Superior temporal gyrus (tissue), 1 donor: ENCODE data around the gene PARG.
"Not testable (repeated sequence)": the region's sequence is repeated elsewhere in the genome, so short reads cannot be mapped to it uniquely, and the experiment has no call there.

Experiments used
- DNase-seq: peaks from one replicate; pipeline ENCODE4 v3.0.0-alpha.2; 2016; ENCODE audit errors: extremely low spot score

The PARG gene

GRCh38 chr10:49830846-49831245, 111.0 kb downstream of the PARG start:
- DNase-seq = no peak

- DNase-seq = no peak
Measured at GRCh38 chr10:49830016-49830415, 111.8 kb downstream of the PARG start.

GRCh38 chr10:49827297-49827696, 114.5 kb downstream of the PARG start:
- DNase-seq = no peak

- no peak for DNase-seq
Measured at GRCh38 chr10:49819234-49819958, 122.4 kb downstream of the PARG start.

- DNase-seq = no peak
Measured at GRCh38 chr10:49817845-49818244, 124.0 kb downstream of the PARG start.

GRCh38 chr10:49803988-49804387, 137.8 kb downstream of the PARG start:
- DNase-seq = no peak

- DNase-seq = no peak
Measured at GRCh38 chr10:49798275-49798674, 143.6 kb downstream of the PARG start.

- DNase-seq = no peak
Measured at GRCh38 chr10:49791100-49791499, 150.7 kb downstream of the PARG start.

- no peak for DNase-seq
Measured at GRCh38 chr10:49784681-49785080, 157.1 kb downstream of the PARG start.

GRCh38 chr10:49783645-49784044, 158.2 kb downstream of the PARG start:
- DNase-seq = no peak

- DNase-seq = no peak
Measured at GRCh38 chr10:49781247-49781646, 160.6 kb downstream of the PARG start.

- DNase-seq = no peak
Measured at GRCh38 chr10:49778197-49778596, 163.6 kb downstream of the PARG start.

- DNase-seq = no peak
Measured at GRCh38 chr10:49776851-49777250, 165.0 kb downstream of the PARG start.

- no peak for DNase-seq
Measured at GRCh38 chr10:49775014-49775413, 166.8 kb downstream of the PARG start.

GRCh38 chr10:49772944-49773343, 168.9 kb downstream of the PARG start:
- DNase-seq = not testable (repeated sequence)

- not testable (repeated sequence) for DNase-seq
Measured at GRCh38 chr10:49771046-49771445, 170.8 kb downstream of the PARG start.

GRCh38 chr10:49769692-49770091, 172.1 kb downstream of the PARG start:
- no peak for DNase-seq

- no peak for DNase-seq
Measured at GRCh38 chr10:49768731-49769130, 173.1 kb downstream of the PARG start.

- no peak for DNase-seq
Measured at GRCh38 chr10:49768329-49768728, 173.5 kb downstream of the PARG start.
